GM21381 (cell line): Measurements from ENCODE around the gene HNRNPA3.
"Not testable (repeated sequence)": the region's sequence is repeated elsewhere in the genome, so short reads cannot be mapped to it uniquely, and the experiment has no call there.

Source experiments
- ATAC-seq: cut with Tn5 transposase; IDR thresholded peaks from one replicate; pipeline ENCODE4 v1.9.1; 2021; ENCODE audit warnings: mild to moderate bottlenecking, moderate library complexity; ENCODE audit not compliant: unreplicated experiment

HNRNPA3 gene

DNA sequence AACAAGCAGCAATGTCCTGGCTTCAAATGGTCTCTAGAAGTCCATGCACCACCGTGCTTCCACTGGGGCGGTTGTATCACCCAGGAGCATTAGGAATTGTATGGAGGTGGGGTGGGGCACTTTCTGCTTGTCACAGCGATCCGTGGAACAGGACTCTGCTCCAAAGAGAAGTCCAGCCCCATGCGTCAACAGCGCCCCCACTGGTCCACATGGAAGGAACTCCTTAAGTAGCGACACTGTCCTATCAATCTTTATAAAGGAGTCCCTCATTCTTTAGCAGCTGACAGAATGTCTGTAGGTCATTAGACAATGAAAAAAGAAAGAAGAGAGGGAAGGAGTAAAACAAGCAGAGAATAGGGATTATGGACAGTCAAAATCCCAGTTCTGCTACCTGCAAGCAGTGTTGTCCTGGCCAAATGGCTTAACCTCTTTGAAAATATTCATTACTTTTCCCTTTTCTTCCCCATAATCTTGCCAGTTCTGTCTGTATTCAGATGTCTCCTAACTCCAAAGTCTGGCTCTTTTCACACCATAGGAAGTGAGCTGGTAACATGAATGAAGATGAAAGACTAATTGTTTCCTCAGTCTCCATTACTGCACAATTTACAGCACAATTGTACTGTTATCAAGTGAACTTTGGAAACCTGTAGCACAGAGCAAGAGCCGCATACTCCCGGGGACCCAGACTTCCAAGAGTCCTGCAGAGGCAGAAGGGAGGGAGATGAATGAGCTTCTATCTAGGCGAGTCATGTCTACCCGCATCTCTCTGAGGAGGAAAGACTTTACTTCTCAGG is 42.0 kb downstream of the HNRNPA3 start:
- ATAC-seq = no peak

DNA sequence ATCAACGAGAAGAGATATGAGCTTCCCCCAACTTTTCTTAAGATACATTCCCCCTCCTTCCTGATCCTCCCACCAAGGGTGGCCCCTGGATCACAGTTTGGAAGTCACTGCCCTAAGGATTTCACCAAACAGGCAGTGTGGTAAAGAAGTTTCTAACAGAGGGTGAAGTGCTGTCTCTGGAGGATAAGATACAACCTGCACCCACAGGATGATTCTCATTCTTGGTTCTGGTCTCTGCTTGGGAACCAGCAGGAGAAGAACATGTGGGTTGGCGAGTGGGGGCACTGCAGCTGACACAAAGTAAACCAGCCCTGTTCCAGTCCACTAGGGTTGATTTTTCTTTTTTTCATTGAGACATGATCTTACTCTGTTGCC is 42.6 kb downstream of the HNRNPA3 start:
- ATAC-seq = no peak

DNA sequence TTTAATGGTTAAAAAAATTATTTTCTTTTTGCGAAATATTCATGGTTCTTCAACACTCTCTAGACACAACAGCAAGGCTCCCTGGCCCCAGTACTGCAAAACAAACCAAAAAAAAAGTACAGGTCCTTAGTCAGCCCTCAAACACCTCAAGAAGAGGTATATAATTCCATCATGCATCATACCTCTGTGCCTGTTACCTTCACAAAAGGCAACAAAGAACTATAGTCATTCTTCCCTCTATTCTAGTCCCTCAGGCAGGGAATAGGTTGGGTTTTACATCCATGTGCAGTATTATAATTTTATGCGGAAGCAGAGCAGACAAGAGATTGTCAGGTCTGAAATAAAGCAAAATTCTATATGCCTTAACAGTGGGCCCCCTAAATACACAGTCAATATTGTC is 43.4 kb downstream of the HNRNPA3 start:
- ATAC-seq = no peak

DNA sequence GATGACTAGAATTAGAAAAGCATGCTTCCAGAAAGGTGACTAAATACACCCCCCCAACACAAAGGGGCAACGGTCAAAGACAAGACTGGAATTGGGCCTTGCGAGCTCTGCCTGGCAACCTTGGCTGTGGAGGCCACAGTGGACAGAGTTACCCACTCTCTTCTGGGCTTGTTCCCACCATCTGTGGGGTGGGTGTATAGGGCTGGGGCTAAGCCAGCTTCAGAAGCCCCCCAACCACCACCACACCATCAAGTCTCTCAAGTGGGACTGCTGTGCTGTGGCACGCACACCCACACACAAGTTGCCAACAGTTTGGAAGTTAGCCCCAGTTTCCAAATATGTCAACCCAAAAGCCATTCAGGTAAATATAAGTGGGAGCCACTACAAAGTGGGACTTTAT is 44.1 kb downstream of the HNRNPA3 start:
- ATAC-seq = no peak

DNA sequence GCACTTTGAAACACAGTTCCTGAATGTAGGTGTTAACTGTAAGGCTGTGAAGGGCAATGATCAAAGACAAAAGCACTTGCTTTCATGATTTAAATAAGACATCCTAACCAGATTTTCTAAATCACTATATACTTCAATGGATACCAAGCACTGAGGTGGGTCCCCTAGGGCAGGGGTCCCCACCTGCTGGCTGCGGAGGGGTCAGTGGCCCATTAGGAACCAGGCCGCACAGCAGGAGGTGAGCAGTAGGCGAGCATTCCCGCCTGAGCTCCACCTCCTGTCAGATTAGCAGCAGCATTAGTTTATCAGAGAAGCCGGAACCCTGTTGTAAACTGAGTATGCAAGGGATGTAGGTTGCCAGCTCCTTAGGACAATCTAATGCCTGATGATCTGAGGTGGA is 44.9 kb downstream of the HNRNPA3 start:
- ATAC-seq = no peak

DNA sequence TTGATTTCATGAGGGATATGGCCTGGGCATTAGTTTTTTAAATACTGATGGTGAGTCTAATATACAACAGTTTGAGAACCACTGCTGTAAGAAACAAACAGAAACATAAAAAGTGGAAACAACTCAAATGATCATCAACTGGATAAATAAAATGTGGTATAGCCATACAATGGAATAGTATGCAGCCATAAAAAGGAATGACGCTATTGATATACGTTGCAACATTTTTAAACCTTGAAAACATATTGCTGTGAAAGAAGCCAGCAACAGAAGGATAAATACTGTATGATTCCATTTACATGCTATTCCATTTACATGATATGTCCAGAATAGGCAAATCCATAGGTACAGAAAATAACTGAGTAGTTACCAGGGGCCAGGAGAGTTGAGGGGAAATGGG is 45.5 kb downstream of the HNRNPA3 start:
- no peak for ATAC-seq

DNA sequence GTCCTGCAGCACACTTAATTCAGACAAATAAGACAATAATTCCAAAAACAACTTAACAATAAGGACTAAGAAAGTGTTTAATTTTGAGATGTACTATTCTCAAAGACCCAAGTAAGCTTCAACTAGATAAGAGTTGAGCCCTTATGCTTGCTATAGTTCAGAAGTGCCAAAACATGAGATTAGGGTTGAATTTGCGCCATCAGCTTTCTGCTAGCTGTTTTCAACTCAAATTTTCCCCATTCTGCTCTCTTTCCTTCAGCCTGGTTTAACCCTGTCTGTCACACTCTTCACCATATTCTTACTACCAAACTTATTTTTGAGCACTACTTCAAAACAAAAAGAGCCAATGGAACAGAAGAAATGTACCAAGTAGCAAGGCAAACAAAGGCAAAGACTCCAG is 47.8 kb downstream of the HNRNPA3 start:
- no peak for ATAC-seq

DNA sequence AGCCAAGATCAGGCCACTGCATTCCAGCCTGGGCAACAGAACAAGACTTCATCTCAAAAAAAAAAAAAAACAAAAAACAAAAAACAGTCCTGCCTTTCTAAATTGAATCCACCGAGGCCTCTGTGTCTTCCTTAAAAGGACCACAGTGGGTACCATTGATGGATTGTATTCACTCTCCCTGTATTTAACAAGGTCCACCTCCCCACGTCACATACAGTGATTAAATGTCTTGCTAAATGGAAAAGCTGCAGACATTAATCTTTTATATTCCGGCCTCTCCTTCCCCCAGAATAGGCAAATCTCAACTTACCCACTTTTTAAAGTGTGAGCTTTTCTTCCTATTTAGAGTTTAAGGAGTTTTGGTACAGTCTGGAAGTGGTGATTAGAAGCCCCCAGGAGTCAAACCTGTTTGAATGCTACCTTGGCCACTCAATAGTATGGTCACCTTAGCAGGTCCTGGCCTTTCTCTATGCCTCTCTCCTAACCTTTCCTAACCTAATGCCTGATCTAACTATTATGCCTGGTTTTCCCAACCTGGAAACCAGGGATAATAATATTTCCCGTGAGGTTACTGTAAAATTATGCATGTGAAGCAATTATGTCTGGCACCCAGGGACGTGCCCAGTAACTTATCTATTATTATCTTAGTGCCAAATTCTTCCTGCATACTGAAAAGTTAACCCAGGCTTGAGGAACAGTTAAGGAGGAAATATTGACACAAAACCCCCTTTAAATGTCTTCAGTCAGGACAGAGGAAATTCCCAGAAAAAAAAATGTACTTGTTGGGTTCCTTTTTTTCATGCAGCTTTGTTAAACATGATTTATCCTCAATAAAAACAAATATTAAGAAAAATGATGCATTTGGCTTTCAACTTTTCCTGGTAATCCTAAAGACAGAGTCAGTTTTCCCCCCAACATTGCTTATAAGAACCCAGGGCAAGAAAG is 48.8 kb downstream of the HNRNPA3 start:
- no peak for ATAC-seq

DNA sequence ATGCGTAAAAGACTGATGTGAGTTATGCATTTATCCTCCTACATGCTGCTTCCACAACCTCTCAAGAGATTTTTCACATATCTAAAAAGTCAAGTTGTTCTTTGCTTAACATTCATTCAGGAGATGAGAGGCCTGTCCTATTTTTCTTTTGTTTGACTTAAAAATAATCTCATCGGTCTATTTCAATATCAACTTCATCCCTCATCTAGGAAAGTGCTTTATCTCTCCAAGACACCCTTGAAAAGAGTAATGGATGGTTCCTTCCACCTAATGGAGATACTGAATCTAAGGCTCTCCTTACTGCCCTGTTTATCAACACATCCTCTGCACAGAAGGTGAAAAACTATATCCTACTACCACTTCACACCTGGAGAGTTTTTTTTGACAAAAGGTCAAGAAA is 49.5 kb downstream of the HNRNPA3 start:
- ATAC-seq = no peak

DNA sequence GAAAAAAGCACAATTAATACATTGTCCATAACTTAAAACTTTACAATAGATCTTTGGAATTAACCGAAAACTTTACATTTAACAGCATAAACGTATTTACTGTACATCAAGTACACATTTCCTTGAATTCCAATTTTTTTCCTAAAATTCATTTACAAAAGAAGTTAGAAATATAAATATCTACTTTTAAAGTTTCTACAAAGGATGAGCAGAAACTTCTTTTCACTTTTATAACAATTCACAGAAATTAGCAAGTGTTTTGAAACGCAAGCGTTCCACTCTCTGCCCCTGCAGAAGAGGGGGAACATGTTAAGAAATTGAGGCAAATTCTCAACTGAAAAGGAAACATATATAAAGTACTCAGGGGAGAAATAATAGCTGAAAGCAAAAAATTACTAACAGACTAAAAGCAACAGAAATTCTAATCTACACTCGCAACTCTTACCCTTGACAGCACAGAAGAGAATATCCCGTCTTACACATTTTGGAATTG is 50.4 kb downstream of the HNRNPA3 start:
- ATAC-seq = no peak

DNA sequence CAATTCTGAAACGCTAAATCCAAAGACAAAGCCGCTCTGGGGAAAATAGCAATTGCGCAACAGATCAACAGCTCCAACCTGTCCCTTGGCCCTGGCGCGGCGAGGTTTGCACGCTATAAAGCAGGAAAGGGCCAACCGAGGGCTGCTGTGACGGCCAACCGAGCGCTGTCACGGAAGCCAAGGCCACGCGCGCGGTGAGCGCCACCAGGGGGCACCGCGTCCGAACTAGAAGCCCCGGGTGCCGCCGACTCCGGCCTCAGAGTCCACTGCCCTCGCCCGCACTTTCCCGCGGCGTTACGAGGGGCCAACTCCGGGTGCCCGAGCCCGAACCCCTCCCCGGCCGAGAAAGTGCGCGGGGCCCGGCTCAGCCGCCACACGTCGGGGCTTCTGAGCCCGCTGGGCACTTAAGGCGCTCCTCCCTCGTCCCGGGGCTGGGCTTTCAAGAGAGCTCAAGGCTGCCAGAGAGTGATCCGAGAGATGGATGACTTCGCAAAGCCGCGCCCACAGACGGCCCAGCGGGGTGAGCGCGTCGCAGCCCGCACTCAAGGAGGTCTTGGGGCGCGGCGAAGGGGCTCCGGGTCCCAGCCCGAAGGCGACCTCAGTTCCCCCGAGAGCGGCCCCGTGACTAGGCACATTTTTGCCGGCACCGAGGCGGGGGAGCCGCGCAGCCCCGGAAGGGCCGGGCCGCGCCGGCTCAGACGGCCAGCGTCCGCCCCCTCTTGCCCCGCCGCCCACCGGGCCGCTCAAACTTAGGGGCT is 51.0 kb downstream of the HNRNPA3 start:
- peak; percentile 56 for ATAC-seq

DNA sequence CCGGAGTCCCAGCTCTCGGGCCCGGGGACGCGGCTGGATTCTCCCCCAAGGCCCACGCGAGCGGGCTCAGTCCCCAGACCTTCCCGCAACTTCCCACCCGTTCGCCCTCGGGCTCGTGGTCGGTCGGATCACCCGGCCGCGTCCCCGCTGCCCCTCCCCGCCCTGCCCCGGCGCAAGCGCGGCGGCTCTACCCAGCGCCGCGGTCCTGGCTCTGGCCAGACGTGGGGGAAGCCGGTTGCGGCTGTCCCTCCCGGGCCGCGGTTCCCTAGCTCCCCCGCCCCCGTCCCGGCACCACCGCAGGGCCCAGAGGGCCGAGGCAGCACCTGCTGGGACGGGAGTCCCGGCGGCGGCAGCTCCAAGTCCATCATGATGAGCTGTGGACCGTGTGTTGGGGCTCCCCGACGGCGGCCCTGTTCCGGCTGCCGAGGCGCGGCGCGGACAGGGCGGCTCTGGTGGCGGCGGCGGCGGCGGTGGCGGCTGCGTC is 51.7 kb downstream of the HNRNPA3 start:
- no peak for ATAC-seq

DNA sequence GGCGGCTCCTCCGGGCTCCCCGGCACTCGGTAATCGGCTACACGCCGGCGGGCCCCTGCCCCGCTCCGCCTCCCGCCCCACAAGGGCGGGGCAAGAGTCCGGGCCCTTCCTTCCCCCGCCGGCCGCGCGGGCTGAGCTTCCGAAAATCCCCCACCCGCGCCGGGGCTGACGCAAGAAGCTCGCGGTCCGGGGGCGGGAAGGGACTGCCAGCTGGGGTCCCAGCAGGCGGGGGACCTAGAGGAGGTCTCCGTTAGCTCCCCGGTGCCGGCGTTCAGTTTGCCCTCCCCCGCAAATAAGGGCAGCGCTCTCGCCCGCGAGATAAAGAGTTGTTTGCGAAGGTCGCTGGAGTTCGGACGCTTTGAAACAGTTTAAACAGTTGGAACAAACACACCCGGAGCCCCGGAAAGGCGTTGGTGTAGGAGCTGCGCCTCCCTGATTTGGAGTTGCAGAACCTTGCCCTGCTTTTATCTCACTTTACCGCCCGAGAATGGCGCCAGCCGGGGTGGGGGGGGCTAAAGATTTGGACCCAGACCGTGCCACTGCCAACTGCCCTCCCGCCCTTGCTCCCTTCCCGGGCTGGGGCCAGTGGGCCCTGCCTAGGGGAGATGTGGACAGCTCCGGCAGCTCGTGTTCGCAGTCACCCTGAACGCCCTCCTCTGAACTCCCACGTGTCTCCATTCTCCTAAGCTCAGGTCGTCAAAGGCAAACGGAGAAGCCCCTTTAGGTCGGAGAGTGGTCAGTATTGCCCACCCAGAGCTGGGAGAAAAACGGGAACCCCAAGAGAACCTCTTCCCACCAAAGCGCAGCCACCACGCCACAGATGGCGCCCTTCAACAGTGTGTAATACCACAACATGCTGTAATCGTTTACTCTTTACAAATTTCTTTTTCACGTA is 52.3 kb downstream of the HNRNPA3 start, which contains the start of gene NFE2L2:
NFE2L2 (minus strand) TSS at position 35 of the 895 bp plus-strand sequence. CDS start 151 bp downstream, outside the sequence.
- peak; percentile 60 for ATAC-seq

DNA sequence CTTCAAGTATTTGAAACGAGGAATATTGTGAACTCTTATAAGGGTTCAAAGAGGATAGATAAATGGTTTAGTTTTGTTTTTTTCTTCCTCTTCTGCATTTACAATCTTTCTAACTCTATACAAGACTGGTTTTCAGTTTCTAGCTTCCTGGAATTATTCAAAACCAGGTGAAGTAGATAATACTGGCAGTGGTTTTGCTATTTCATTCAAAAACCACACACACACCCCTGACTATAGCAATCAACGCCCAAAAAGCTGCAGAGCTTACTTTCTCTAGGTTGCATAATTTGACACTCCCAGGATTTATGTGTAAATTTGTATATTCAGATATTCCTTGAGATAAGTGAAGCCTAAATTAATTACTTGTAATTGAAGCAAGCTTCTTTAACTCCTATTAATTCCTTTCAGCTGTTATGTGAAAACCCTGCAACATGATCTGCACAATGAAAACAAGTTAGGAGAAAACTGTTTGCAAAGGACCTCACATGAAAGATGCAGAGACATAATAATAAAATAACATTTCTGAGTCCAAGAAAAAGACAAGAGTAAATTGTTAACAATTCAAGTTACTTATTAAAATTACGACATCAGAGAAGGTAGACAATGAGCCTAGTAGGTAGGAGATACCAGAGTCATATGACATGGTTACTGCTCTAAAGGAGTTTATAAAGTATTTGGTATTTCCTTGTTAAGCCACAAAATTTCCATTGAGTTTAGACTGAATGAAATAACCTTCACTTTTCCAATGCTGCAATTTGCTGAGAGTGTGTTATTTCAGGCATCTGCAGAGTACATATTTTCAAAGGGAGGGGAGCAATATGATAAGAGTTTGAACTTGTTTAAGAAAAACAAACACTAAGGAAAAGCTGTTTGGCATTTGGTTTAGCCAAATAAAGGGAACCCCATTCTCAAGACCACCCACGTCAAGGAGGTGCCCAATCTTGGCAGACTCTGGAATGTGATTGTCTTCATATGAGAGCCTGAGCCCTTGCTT is 53.5 kb downstream of the HNRNPA3 start:
- no peak for ATAC-seq

DNA sequence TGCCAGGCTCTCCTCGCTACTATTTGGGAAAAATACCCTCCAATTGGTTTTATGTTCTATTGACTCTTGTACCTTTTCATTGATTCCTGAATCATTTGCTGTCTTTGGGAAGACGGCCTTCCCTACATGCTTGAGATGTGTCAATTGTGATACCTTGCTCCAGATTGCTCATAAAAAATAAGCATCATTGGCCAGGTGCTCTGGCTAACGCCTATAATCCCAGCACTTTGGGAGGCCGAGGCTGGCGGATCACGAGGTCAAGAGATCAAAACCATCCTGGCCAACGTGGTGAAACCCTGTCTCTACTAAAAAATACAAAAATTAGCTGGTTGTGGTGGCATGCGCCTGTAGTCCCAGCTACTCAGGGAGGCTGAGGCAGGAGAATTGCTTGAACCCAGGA is 54.4 kb downstream of the HNRNPA3 start:
- ATAC-seq = not testable (repeated sequence)

DNA sequence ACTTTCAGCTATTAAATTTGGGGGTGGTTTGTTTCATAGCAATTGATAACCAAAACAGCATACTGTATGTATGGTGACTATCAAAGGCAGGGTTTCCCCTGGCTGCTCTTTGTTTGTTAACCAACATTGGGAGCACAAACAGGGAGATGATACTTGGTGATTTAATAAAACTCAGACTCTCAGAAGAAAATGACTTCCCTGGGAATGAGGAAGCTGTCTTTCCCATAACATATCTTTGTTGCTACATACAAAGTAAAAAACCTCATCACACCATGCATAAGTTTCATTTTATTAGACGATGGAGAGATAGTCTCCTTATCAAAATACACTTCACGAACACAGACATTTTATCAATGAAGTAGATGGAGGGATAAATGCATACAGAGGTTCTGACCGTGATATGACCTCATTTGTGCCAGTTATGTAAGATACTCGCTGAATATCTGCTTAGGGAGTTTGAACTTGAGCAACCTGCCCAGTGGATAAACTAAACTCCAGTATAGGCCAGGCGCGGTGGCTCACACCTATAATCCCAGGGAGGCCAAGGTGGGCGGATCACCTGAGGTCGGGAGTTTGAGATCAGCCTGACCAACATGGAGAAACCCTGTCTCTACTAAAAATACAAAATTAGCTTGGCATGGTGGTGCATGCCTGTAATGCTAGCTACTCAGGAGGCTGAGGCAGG is 55.7 kb downstream of the HNRNPA3 start:
- ATAC-seq = no peak

DNA sequence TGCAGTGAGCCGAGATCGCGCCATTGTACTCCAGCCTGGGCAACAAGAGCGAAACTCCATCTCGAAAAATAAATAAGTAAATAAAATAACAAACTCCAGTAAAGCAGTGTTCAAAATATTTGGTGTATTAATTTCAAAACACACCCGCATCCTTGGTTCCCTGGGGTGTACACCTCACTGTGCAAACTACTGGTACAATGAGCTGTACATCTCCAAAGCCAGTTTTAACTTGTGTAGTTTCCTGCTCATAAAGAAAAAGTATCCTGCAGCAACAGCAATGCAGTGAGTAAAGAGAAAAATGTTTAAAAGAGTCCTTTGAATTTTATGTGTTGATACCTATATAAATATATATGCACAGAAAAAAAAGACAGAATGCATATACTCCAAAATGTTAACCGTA is 56.3 kb downstream of the HNRNPA3 start:
- ATAC-seq = no peak

DNA sequence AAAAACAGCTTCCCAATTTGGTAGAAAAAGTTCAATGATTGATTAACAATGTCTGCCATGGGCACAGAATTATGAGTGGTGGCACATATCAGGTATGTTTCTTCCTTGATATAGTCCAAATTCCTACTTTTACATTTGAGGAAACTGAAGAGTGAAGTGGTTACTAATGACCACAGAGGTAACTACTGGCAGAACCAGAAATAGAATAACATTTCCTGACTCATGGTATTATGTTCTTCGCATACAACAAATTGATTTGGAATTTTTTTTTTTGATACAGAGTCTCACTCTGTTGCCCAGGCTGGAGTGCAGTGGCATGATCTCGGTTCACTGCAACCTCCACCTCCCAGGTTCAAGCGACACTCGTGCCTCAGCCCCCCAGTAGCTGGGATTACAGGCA is 57.9 kb downstream of the HNRNPA3 start:
- no peak for ATAC-seq
